HEK293 (cell line): ENCODE results near the gene SLC11A2.

Source experiments
- GLI4 ChIP-seq: fragments of 450-650 bp; formaldehyde crosslinking; IDR thresholded peaks from 2 replicates; pipeline ENCODE4 v1.5.1; 2016; ENCODE audit warnings: missing biosample characterization, missing genetic modification characterization
- HOXA7 ChIP-seq: sonication (generic); formaldehyde crosslinking; IDR thresholded peaks from 2 replicates; pipeline ENCODE4 v1.8.1; 2022; ENCODE audit warnings: missing genetic modification reagents, borderline replicate concordance
- KLF9 ChIP-seq: fragments of 450-650 bp; formaldehyde crosslinking; IDR thresholded peaks from 2 replicates; pipeline ENCODE4 v1.5.1; 2016; ENCODE audit warnings: missing biosample characterization, missing genetic modification characterization, low read depth
- YY1 ChIP-seq: fragments of 450-650 bp; formaldehyde crosslinking; IDR thresholded peaks from 2 replicates; pipeline ENCODE4 v1.5.1; 2018; ENCODE audit warnings: missing biosample characterization, missing genetic modification characterization
- ZBTB8A ChIP-seq: fragments of 450-650 bp; formaldehyde crosslinking; IDR thresholded peaks from 2 replicates; pipeline ENCODE4 v1.5.1; 2016; ENCODE audit warnings: missing biosample characterization, missing genetic modification characterization
- ZNF24 ChIP-seq: fragments of 450-650 bp; formaldehyde crosslinking; IDR thresholded peaks from 2 replicates; pipeline ENCODE4 v1.5.1; 2016; ENCODE audit warnings: missing biosample characterization, missing genetic modification characterization
- TF ChIP-seq, protein P1 (sequence below): fragments of 450-650 bp; formaldehyde crosslinking; IDR thresholded peaks from 2 replicates; pipeline ENCODE4 v1.5.1; 2016; ENCODE audit warnings: missing biosample characterization, missing genetic modification characterization
- TF ChIP-seq, protein P2 (sequence below): fragments of 450-650 bp; formaldehyde crosslinking; optimal IDR thresholded peaks from 2 replicates; pipeline ENCODE3; 2016; ENCODE audit warnings: missing biosample characterization, mild to moderate bottlenecking, missing genetic modification characterization
- TF ChIP-seq, protein P3 (sequence below): fragments of 450-650 bp; formaldehyde crosslinking; IDR thresholded peaks from 2 replicates; pipeline ENCODE4 v1.5.1; 2016; ENCODE audit warnings: missing biosample characterization, missing genetic modification characterization
- TF ChIP-seq, protein P4 (sequence below): IDR thresholded peaks from 2 replicates; pipeline ENCODE4 v1.6.1; 2011; ENCODE audit warnings: mild to moderate bottlenecking, low read depth, low read length, borderline replicate concordance

- no peak for TF ChIP-seq KLF9 (tag by site-specific recombination)
- TF ChIP-seq, protein P1, sequence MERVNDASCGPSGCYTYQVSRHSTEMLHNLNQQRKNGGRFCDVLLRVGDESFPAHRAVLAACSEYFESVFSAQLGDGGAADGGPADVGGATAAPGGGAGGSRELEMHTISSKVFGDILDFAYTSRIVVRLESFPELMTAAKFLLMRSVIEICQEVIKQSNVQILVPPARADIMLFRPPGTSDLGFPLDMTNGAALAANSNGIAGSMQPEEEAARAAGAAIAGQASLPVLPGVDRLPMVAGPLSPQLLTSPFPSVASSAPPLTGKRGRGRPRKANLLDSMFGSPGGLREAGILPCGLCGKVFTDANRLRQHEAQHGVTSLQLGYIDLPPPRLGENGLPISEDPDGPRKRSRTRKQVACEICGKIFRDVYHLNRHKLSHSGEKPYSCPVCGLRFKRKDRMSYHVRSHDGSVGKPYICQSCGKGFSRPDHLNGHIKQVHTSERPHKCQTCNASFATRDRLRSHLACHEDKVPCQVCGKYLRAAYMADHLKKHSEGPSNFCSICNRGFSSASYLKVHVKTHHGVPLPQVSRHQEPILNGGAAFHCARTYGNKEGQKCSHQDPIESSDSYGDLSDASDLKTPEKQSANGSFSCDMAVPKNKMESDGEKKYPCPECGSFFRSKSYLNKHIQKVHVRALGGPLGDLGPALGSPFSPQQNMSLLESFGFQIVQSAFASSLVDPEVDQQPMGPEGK (tag by site-specific recombination): no peak
- no peak for TF ChIP-seq HOXA7 (CRISPR knock-in tag)
- TF ChIP-seq ZNF24 (tag by site-specific recombination): no peak
- TF ChIP-seq, protein P2, sequence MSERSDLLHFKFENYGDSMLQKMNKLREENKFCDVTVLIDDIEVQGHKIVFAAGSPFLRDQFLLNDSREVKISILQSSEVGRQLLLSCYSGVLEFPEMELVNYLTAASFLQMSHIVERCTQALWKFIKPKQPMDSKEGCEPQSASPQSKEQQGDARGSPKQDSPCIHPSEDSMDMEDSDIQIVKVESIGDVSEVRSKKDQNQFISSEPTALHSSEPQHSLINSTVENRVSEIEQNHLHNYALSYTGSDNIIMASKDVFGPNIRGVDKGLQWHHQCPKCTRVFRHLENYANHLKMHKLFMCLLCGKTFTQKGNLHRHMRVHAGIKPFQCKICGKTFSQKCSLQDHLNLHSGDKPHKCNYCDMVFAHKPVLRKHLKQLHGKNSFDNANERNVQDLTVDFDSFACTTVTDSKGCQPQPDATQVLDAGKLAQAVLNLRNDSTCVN: no peak
- TF ChIP-seq GLI4: no peak
- TF ChIP-seq, protein P3, sequence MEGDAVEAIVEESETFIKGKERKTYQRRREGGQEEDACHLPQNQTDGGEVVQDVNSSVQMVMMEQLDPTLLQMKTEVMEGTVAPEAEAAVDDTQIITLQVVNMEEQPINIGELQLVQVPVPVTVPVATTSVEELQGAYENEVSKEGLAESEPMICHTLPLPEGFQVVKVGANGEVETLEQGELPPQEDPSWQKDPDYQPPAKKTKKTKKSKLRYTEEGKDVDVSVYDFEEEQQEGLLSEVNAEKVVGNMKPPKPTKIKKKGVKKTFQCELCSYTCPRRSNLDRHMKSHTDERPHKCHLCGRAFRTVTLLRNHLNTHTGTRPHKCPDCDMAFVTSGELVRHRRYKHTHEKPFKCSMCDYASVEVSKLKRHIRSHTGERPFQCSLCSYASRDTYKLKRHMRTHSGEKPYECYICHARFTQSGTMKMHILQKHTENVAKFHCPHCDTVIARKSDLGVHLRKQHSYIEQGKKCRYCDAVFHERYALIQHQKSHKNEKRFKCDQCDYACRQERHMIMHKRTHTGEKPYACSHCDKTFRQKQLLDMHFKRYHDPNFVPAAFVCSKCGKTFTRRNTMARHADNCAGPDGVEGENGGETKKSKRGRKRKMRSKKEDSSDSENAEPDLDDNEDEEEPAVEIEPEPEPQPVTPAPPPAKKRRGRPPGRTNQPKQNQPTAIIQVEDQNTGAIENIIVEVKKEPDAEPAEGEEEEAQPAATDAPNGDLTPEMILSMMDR (tag by site-specific recombination): no peak
- TF ChIP-seq ZBTB8A: no peak
- TF ChIP-seq YY1: no peak
- TF ChIP-seq, protein P4, sequence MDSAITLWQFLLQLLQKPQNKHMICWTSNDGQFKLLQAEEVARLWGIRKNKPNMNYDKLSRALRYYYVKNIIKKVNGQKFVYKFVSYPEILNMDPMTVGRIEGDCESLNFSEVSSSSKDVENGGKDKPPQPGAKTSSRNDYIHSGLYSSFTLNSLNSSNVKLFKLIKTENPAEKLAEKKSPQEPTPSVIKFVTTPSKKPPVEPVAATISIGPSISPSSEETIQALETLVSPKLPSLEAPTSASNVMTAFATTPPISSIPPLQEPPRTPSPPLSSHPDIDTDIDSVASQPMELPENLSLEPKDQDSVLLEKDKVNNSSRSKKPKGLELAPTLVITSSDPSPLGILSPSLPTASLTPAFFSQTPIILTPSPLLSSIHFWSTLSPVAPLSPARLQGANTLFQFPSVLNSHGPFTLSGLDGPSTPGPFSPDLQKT: no peak
Observed at GRCh38 chr12:51023625-51024382, 2.4 kb downstream of the SLC11A2 start.
